Activated CD4-positive, alpha-beta T cell treated with anti-CD3 and anti-CD28 coated beads, Interleukin-2, amount 50 U/mL, for 48 hours (primary cell): ENCODE measurements around the gene DLG2.
A peak's percentile ranks its signal among the peaks of the same experiment; 100 is the strongest.

Source experiments
- DNase-seq, 2 experiments: peaks; one replicate each; pipeline ENCODE4 v3.0.0-alpha.2; 2020

Gene DLG2

DNA sequence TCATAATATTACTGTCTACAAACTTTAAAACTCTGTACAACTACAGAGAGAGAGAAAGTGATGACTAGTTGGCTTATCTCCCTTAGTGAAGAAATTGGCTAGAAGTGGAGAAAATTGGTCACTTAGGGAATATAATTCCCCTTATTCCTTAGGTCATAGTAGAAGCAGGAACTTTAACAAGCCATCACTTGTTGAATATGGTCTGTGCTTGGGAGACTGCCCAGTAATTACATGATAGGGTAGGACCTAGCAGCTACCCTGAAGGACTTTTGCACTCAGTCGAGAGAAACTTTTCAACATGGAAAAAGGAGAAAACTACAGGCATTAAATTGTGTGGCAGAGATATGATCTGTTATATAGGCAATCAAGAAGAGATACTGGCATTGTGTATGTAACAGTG lies 1764.5 kb downstream of the DLG2 start:
- no peak for DNase-seq

DNA sequence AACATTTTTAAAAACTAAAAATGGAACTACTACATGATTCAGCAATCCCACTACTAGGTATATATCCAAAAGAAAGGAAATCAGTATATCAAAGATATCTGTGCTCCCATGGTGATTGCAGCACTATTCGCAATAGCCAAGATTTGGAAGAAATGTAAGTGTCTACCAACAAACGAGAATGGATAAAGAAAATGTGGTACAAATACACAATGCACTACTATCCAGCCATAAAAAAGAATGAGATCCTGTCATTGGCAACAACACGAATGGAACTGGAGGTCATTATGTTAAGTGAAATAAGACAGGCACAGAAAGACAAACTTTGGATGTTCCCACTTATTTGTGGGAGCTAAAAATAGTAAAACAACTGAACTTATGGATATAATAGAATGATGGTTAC lies 1765.1 kb downstream of the DLG2 start:
- no peak for DNase-seq

DNA sequence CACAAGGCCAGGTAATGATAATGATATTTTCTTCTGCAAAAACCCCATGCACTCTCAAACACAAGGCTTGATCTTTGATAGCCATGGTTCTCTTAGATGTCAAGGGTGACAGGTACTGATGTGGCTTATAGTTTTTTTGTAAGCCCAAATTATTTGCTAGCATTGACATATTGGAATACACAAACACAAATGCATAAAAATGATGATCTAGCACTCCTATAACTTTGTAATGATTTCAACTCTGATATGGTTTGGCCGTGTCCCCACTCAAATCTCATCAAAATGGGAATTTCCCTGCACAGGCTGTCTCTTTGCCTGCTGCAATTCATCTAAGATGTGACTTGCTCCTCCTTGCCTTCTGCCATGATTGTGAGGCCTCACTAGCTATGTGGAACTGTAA lies 1768.5 kb downstream of the DLG2 start:
- DNase-seq: no peak

DNA sequence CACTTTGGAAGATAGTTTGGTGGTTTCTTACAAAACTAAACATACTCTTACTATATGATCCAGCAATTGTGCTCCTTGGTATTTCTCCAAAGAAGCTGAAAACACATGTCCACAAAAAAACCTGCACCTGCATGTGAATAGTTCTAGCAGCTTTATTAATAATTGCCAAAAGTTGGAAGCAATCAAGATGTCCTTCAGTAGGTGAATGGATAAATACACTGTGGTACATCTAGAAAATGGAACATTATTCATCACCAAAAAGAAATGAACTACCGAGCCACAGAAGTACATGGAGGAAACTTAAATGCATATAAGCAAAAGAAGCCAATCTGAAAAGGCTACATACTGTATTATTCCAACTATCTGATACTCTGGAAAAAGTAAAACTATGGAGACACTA lies 1771.9 kb downstream of the DLG2 start:
- no peak for DNase-seq

DNA sequence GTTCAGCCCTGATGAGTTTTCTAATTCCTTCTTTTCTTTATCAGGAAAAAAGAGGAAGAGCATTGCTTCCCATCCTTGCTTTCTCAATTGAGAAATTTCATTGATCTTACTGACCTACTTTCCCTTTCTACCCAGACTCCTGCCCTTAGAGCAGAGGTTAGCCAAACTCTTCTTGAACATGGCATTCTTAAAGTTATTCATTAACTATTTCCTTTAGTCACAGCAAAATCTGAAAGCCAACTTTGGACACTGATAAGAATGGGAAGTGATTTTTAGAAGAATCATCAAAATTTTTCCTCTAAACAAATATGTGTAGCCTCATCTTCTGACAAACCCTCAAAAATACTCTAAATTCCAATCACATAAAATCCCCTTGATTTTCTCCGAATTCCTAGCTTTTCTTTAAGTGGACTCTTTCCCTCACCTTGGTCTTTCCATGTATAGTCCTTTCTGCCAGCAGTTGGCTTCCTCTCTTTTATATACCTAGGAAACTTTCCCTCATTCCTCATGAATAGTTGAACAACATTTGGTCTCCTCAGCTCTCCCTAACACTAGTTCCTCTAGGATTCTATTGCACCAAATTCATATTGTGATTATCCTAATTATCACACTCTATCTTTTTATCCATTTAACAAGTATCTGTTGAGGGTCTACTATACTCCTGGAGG lies 1774.2 kb downstream of the DLG2 start:
- no peak for DNase-seq

DNA sequence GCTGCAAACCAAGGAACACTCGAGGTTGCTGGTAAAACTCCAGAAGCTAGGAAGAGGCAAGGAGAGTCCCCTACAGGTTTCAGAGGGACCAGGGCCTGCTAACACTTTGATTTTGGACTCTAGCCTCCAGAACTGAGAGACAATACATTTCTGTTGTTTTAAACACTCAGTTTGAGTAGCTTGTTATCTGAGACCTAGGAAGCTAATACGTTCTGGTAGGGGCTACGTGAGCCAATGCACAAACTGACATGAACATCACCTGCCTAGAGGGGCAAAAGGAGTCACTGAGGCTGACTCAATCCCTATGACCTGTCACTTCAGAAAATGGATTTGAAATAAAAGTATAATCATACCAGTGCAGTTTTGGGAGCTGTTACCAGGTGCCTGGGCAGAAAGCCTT lies 1775.1 kb downstream of the DLG2 start:
- DNase-seq: no peak

DNA sequence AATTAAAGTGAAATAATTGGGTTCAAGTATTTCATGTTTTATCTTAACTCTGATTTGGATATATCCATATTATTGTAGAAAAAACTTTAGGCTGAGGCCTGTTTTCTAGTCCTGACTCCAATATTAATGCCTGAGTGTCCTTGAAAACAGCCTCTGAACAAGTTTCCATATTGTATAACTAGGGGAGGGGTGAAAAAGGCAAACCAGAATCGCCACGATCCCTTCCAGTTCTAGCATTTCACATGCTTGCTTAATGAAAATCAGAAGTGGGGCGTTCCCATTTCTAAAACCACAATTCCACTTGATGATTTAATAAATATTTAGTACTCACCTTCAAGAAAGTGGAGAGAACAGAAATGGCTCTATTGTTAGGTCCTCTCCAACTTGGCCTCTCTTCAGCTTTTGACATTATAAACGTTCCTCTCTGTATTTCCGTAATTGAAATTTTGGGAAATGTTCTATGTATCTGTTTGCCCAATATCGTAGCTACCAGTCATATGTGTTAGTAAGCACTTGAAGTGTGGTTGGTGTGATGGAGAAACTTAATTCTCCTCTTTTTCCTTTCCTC lies 1779.6 kb downstream of the DLG2 start:
- no peak for DNase-seq

DNA sequence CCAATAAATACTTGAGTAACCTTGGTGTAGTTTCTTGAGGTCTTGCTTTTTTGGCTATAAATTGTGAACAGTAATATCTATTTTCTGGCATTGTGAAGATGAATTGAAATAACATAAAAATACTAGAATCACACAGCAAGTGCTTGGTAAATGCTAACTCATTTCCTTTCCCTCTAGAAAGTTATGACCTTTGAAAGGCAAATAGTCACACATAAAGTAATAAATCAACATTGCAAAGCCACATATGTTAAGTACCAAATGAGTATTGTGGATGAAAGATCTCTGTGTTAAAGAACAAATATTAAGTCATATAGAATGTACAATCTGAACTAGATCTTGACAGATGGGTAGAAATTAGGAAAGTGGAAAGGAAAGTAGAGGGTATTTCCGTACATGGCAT lies 1781.3 kb downstream of the DLG2 start:
- no peak for DNase-seq

DNA sequence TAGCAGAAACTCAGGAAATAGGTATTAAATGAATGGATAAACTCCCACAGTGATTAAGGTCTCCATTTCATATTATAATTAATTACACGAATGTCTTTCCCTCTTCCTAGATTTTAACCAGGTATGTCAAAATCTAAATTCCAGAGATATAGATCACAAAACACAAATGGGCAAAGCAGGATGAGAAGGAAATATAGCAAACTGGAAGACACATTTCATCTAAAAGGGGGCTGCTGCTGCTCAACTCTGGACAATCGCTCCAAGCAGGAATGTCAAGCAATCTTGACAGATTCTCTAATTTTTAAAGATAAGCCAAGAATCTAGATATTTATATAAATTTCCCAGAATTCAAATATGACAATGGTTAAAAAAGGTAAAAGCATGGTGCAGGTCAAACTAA lies 1786.8 kb downstream of the DLG2 start:
- DNase-seq: no peak

DNA sequence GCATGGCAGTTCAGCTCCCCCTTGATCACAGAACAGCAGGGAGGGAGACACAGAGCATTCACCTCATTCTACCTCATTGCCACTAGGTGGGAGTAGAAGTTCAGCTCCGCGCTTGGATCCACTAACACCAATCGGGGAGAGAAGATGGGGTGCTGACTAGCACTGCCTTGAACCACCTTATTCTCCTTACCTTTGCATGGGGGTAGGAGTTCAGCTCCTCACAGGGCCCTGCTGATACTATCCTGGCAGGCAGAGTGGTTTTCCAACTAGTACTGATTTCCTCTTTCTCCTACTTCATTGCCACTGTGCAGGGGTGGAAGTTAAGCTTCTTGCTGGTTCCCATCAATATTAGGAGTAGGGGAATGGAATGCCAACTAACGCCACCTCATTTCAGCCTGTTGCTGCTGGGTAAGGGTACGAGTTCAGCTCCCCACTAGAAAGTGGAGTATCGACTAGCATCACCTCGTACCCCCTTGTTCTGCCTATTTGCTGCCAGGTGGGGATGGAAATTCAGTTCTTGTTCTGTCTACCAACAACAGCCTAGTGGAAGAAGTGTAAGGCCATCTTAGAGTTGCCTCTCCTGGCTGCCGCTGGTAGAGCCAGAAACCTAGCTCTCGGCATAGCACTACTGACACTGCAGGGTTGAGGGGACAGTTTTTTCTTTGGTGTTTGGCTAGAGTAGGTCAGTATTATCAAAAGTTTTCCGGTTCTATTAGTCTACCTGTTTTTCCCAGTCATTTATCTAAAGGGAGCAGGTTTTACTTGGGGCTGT lies 1790.1 kb downstream of the DLG2 start:
- peak; percentile 6 to 16 for DNase-seq

DNA sequence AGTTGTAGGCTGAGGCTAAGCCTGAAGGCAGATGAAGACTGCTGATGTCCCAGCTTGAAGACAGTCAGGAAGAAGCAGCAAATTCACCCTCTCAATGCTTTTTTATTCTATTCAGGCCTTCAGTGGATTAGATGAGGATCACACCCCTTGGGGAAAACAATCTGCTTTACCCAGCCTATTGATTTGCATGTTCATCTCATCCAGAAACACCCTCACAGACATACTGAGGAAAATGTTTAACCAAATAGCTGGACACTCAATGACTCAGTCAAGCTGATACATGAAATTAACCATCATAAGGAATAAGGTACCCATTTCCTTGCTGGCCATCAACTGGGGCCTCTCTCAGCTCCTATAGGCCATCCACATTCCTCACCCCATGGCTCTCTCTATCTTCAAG lies 1791.1 kb downstream of the DLG2 start:
- DNase-seq: no peak

DNA sequence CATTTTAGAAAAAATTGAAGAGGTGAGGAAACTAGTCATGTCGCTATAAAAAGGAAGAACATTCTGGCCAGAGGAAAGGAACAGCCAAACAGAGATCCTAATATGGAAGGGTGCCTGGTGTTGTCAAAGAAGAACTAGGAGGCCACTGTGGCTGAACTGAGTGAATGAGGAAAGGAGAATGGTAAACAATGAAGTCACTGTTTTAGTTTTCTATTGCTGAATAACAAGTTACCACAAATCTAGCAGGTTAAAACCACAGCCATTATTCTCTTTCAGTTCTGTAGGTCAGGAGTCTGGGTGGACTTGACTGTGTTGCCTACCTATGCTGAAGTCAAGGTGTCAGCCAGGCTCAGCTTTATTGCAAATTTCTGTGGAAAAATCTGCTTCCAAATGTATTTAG lies 1791.7 kb downstream of the DLG2 start:
- DNase-seq: no peak

DNA sequence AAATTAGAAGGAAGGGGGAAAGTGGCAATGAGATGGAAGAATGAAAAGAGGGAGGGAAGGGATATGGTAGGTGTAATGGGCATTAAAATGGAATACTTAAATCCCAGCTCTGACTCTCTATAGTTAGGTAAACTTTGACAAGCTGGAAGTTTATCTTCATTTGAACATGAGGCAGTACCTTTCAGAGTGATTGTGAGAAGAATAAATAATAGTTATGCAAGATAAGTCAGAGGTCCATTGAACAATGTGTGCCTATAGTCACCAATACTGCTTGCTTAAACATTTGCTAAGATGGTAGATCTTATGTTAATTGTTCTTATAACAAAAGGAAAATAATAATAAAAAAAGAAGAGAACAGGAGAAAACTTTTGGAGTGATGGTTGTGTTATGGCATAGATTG lies 1795.2 kb downstream of the DLG2 start:
- DNase-seq: no peak

DNA sequence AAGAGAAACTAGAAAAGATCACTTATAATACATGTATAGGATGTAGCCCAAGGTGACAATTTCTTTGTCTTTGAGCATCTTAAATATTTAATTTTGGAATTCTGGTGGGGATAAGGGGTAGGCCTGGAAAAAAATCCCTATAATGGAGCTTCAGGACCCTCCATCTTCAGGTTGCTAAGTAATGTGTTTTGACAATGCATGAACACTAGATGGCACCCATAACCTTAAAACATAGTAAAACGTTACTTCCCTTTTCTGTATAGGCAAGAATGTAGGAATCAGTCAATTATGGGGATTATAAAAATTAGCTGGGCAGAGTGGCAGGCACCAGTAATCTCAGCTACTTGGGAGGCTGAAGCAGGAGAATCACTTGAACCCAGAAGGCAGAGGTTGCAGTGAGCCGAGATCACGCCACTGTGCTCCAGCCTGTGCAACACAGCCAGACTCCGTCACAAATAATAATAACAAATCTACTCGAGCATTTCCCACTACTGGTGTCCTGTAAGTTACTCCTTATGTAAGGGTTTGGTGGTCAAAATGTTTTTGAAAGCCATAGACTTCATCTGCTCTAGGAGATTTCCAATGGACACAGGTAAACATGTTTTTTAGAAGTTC lies 1799.1 kb downstream of the DLG2 start:
- no peak for DNase-seq

DNA sequence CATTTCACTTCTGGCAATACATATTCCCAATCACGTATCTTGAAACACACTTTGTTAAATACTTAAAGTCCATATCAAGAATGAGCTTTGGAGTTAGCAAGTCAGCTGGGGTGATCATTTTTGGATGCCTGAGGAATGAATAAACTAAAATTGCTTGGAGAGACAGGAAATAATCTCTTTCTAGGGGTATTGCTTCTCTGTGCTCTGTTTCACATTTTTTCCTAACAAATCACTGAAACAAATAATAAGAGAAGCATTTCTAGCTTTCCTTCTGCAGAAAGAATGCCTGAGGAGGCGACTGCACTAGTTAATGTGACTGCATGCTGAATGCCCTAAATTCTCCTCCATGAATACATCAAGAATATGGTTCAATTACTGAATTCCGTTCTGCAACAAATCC lies 1799.6 kb downstream of the DLG2 start:
- no peak for DNase-seq

DNA sequence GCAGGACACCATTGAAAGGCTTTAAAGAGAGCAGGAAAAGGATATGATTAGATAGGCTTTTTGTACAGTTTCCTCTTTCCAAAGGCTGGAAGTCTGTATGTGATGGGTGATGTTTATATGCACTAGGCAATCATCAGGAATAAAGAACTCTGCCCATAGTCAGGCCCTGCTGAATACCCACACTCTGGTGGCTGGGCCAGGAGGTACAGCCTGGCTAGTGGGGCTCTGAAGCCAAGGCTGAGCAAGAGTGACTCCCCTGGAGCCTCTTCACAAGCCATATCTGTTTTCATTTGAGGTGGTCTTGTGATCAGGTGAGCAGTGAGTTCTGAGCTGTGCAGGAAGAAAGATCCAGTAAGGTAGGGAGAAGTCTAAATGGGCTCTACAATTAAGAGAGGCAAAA lies 1801.1 kb downstream of the DLG2 start:
- no peak for DNase-seq

DNA sequence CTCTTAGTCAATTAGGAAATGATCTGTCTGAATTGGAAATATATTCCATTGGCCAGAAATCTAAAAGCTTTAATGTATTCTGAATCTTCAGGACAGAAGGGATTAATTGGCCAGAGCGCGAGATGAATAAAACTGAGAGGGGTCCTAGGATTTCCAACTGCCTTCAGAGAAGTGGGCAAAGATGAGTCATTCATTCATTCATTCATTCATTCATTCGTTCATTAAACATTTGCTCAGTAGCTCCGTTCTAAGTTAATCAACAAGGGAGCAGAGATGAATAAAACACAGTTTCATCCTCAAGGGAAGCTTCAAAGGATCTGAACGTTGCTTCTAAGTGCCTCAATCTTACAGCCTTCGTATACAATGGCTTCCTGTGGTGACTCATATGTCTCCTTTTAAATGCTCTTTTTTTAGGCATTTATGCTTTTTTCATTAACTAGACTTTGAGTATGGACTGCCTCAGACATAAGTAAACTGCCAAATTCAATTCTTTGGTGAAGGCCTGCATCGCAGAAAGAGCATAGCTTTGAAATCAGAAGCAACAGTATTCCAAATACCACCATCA lies 1803.6 kb downstream of the DLG2 start:
- no peak for DNase-seq

DNA sequence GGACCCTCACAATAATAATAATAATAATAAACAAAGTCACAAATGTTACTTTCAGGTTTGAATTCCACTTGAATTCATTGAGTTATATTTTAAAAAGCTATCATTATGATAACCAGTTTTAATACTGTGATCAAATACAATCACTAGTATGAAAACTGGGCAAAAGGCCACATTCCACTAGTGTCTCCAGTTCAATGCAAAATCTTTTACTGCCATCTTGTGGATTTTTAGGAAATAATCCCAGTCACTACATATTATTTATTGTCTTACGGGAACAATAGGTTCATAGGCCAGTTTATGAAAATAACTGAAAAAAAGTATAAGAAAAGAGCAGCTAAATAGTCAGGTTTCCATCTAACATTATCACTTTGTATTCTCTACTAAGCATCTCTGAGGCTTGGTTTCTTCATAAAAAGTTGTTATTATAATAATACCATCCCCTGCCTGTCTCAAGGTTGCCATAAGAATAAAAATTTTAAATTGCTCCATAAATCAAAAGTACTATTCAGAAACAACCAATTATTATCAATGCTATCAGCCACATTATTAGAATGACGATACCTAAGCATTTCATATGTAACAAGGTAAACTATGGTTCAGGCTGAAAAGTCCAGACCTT lies 1807.1 kb downstream of the DLG2 start:
- no peak for DNase-seq

DNA sequence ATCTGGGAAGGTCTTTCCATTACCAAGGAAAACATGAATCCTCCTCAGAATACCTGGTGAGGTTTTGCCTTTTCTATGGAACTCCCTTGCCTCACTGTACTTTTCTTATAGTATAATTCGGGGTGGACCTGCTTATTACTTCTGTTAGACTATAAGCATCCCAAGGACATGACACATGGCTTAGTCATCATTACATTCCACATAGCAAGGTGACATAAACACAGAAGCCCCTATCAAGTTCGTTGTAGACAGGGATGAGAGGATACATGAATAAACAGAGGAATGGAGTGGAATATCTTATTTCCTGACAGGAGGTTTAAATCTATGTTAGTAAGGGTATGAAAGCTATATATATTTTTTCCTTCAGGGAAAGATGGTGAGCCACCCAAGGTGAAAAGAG lies 1808.8 kb downstream of the DLG2 start:
- DNase-seq: no peak

DNA sequence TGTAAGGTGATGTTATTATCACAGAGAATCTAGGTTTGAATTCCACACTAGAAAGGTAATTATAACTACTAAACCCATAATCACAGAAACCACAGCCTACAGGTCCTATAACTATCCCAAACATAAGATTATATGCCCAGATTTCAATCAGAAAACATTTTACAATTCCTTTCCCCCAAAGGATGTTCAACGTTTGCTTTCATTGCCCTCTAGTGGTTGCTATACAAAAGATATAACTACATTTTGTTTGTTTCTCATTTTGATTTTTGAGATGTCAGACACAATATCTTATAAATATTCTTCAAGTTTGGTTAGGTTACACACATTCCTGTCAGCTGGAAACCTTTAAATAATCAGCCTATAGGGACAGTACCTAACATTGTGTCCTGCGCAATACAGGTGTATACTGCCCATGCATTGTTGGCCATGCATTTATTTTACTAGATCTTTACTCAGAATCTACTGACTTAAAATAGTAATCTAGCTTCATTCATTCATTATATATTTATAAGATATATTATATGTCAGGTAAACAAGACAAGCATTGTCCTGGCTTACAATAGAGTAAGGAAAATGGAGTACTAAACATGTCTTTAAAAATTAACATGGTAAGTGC lies 1810.5 kb downstream of the DLG2 start:
- no peak for DNase-seq

DNA sequence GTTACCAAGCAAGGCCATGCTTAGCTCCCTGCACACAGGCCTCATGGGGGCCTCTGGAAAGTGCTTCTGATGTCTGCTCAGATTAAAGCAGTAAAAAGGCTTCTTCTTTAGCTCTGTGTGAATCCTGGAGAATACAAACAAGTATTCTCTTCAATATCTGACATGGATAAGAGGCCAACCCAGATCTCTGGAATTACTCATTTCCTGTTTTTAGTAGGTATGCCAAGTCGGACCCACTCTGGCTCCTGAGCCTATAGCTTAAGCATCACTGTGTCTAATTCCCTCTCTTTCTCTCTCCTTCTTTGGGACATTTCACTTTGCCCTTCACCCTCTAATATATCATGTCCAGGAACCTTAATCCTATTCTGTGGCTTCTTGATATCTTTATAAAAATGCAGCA lies 1811.4 kb downstream of the DLG2 start:
- DNase-seq: no peak

DNA sequence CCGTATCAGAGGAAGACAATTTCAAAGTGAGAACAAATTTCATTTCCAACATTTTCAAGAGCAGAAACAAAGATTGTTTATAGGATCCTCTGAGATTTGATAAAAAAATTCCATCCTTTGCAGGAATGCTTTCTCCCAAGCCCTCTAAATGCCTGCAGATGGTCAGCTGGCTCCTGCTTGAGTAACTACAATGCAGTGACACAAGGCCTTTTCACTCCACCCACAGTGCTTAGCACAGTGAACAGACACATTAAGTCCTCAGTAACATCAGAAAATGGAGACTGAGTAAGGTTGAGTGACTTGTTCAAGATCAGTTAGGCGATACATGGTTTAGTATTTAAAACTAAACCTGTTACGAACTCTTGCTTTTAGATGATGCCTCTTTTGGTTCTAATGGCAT lies 1813.8 kb downstream of the DLG2 start:
- no peak for DNase-seq

DNA sequence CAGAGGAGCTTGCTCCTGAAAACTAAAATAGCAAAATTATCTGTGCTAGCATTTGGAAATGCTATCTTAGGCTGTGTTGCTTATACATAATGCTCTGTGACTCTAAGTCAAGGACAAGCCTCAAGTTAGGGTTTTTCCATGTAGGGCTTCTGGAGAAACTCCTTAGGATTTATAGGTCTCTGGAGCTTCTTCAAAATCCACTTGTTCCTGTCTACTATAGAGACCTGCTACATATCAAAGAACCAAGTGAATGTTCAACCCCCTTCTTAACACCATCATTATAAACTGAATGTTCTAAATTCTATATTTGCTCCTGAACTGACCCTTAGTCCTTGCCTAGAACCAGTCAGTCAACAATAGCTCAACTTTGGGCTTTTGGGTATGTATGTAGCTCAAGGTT lies 1817.9 kb downstream of the DLG2 start:
- DNase-seq: no peak
